ENCODE measurements around the gene KRT40. TPM values are rescaled to one million over a fixed set of nuclear protein-coding genes. Genes with fewer than 3 reads are reported as not detected.

KRT40 gene
- total and polyA plus RNA-seq, 2 donors (not counting 3 experiments of a cell fraction or from before 2014, with no cell fraction given): not detected

GRCh38 chr17:40931311-40931710 is 52.8 kb downstream of the KRT40 start:
- dilution Hi-C loops (cut with MboI; ENCODE audit: extremely low pct_ligation_motif_present, low sequenced_read_pairs): no loop called here
- H3K4me1 ChIP-seq (ENCODE audit: control insufficient read depth, extremely low read depth, insufficient read depth, low read length): no peaks in the 10 kb centered on the region
- H3K4me2 ChIP-seq (ENCODE audit: insufficient read depth, low read length): no peak overlapping the region
- H3K4me3 ChIP-seq (replicated peaks in 1 of 3; ENCODE audit: insufficient read depth in 1 of 3, low read depth in 1 of 3, low read length in 3 of 3): no peak overlapping the region
- H3K36me3 ChIP-seq (ENCODE audit: control insufficient read depth in 2 of 2, extremely low read depth in 1 of 2, insufficient read depth in 2 of 2, low read length in 2 of 2): no peaks in the 10 kb centered on the region
- no peaks in the 10 kb centered on the region for H3K9me3 ChIP-seq (replicated peaks; ENCODE audit: control insufficient read depth, insufficient read depth, low read length)
- H3K27ac ChIP-seq (ENCODE audit: insufficient read depth, low read depth, low read length): no peak overlapping the region
- H3K27me3 ChIP-seq (ENCODE audit: control insufficient read depth in 2 of 2, insufficient read depth in 2 of 2, low read length in 2 of 2): peaks cover 12 to 21% of the 10 kb centered on the region in 2 experiments
- no TSS peak for BruUV-seq (replicated peaks)
- H3K79me2 ChIP-seq (ENCODE audit: control insufficient read depth, insufficient read depth, low read length): no peaks in the 10 kb centered on the region
- CTCF ChIA-PET: interaction anchor here (0.7 kb wide), 1 partner anchor 391 kb away, joined by 3 read pairs; no protein-coding TSS in a partner anchor
- H3K9ac ChIP-seq (replicated peaks; ENCODE audit: extremely low read depth, insufficient read depth, low read length): no peak overlapping the region
- DNase-seq (ENCODE audit: low read depth, low spot score) (no peak), FAIRE-seq (no peak)
- TF ChIP-seq POLR2A (IDR thresholded peaks at IDR 0.05; ENCODE audit: low read depth, low read length) (no peak), POLR2AphosphoS5 (IDR thresholded peaks at IDR 0.05; ENCODE audit: insufficient read depth, low read depth, low read length) (no peak), CTCF (IDR thresholded peaks at IDR 0.05; ENCODE audit: extremely low read depth in 1 of 2, insufficient read depth in 1 of 2, low read depth in 1 of 2, low read length in 2 of 2) (no peak), EZH2 (IDR thresholded peaks at IDR 0.05; ENCODE audit: borderline replicate concordance, low read depth, low read length, severe bottlenecking) (no peak), GATA2 (IDR thresholded peaks at IDR 0.05; ENCODE audit: insufficient read depth, insufficient read length, low read depth, low read length) (no peak), FOS (IDR thresholded peaks at IDR 0.05; ENCODE audit: borderline replicate concordance, insufficient read depth, low read length) (no peak), MAX (IDR thresholded peaks at IDR 0.05; ENCODE audit: insufficient read depth, insufficient read length) (no peak), JUN (IDR thresholded peaks at IDR 0.05; ENCODE audit: borderline replicate concordance, insufficient read depth, insufficient read length, low read depth) (no peak), MYC (IDR thresholded peaks at IDR 0.05; ENCODE audit: low read depth, low read length) (no peak)
- H4K20me1 ChIP-seq (replicated peaks; ENCODE audit: control insufficient read depth, extremely low read depth, insufficient read depth, low read length): no peaks in the 10 kb centered on the region
- intact Hi-C loops (cut with micrococcal nuclease): no loop called here
- POLR2A ChIA-PET: interaction anchor here (0.6 kb wide), 1 partner anchor 355 kb away, joined by 3 read pairs; no protein-coding TSS in a partner anchor
- H2AFZ ChIP-seq (ENCODE audit: low read depth, low read length): no peak overlapping the region
- no peaks in the 10 kb centered on the region for H3K9me1 ChIP-seq (replicated peaks; ENCODE audit: control insufficient read depth, extremely low read depth, insufficient read depth, low read length)

Small RNA genes lying within 50 kb of the gene (small RNA-seq; reads per million reads assigned to genes)
- gene KRTAP3-4P (ENCODE audit: insufficient read depth, insufficient read length, low read depth, low replicate concordance): not detected

Other genes starting within 250 kb of the KRT40 start
Only the 30 nearest of the 35 such genes appear.
- not detected in 2 replicates for gene KRT27, start 201.8 kb downstream of the KRT40 start, total RNA-seq
- not detected in 2 replicates for gene KRT27, start 201.8 kb downstream of the KRT40 start, polyA plus RNA-seq
- not detected in 2 replicates for gene KRT28, start 184.4 kb downstream of the KRT40 start, total RNA-seq
- gene KRT28, start 184.4 kb downstream of the KRT40 start, polyA plus RNA-seq: not detected in 2 replicates
- 51.4 and 55.6 TPM in 2 replicates for gene KRT10, start 161.7 kb downstream of the KRT40 start, total RNA-seq
- 5.1 and 5.4 TPM in 2 replicates for gene KRT10, start 161.7 kb downstream of the KRT40 start, polyA plus RNA-seq
- gene KRT12, start 117.1 kb downstream of the KRT40 start, total RNA-seq: not detected in 2 replicates
- gene KRT12, start 117.1 kb downstream of the KRT40 start, polyA plus RNA-seq: not detected in 2 replicates
- gene KRT20, start 99.1 kb downstream of the KRT40 start, total RNA-seq: not detected in 2 replicates
- not detected in 2 replicates for gene KRT20, start 99.1 kb downstream of the KRT40 start, polyA plus RNA-seq
- gene KRT23, start 46.7 kb downstream of the KRT40 start, total RNA-seq: not detected in 2 replicates
- not detected in 2 replicates for gene KRT23, start 46.7 kb downstream of the KRT40 start, polyA plus RNA-seq
- gene KRT39, start 17.4 kb downstream of the KRT40 start, total RNA-seq: not detected in 2 replicates
- not detected in 2 replicates for gene KRT39, start 17.4 kb downstream of the KRT40 start, polyA plus RNA-seq
- not detected in 2 replicates for gene KRTAP3-3, start 9.8 kb upstream of the KRT40 start, total RNA-seq
- gene KRTAP3-3, start 9.8 kb upstream of the KRT40 start, polyA plus RNA-seq: not detected in 2 replicates
- gene KRTAP3-2, start 15.6 kb upstream of the KRT40 start, total RNA-seq: not detected in 2 replicates
- gene KRTAP3-2, start 15.6 kb upstream of the KRT40 start, polyA plus RNA-seq: not detected in 2 replicates
- gene KRTAP3-1, start 24.8 kb upstream of the KRT40 start, total RNA-seq: not detected in 2 replicates
- not detected in 2 replicates for gene KRTAP3-1, start 24.8 kb upstream of the KRT40 start, polyA plus RNA-seq
- not detected in 2 replicates for gene KRTAP1-5, start 42.9 kb upstream of the KRT40 start, total RNA-seq
- not detected in 2 replicates for gene KRTAP1-5, start 42.9 kb upstream of the KRT40 start, polyA plus RNA-seq
- gene KRTAP1-4, start 45.9 kb upstream of the KRT40 start, total RNA-seq: not detected in 2 replicates
- gene KRTAP1-4, start 45.9 kb upstream of the KRT40 start, polyA plus RNA-seq: not detected in 2 replicates
- not detected in 2 replicates for gene KRTAP1-3, start 50.5 kb upstream of the KRT40 start, total RNA-seq
- not detected in 2 replicates for gene KRTAP1-3, start 50.5 kb upstream of the KRT40 start, polyA plus RNA-seq
- not detected in 2 replicates for gene KRTAP1-1, start 57.1 kb upstream of the KRT40 start, total RNA-seq
- not detected in 2 replicates for gene KRTAP1-1, start 57.1 kb upstream of the KRT40 start, polyA plus RNA-seq
- gene KRTAP2-1, start 63.0 kb upstream of the KRT40 start, total RNA-seq: not detected in 2 replicates
- gene KRTAP2-1, start 63.0 kb upstream of the KRT40 start, polyA plus RNA-seq: not detected in 2 replicates
- not detected in 2 replicates for gene KRTAP2-2, start 70.9 kb upstream of the KRT40 start, total RNA-seq
- not detected in 2 replicates for gene KRTAP2-2, start 70.9 kb upstream of the KRT40 start, polyA plus RNA-seq
- gene KRTAP2-3, start 75.8 kb upstream of the KRT40 start, total RNA-seq: not detected in 2 replicates
- gene KRTAP2-3, start 75.8 kb upstream of the KRT40 start, polyA plus RNA-seq: not detected in 2 replicates
- gene KRTAP2-4, start 81.6 kb upstream of the KRT40 start, total RNA-seq: not detected in 2 replicates
- not detected in 2 replicates for gene KRTAP2-4, start 81.6 kb upstream of the KRT40 start, polyA plus RNA-seq
- gene KRTAP4-7, start 99.8 kb upstream of the KRT40 start, total RNA-seq: not detected in 2 replicates
- not detected in 2 replicates for gene KRTAP4-7, start 99.8 kb upstream of the KRT40 start, polyA plus RNA-seq
- not detected in 2 replicates for gene KRTAP4-8, start 113.8 kb upstream of the KRT40 start, total RNA-seq
- not detected in 2 replicates for gene KRTAP4-8, start 113.8 kb upstream of the KRT40 start, polyA plus RNA-seq
- not detected in 2 replicates for gene KRTAP4-16, start 117.9 kb upstream of the KRT40 start, total RNA-seq
- not detected in 2 replicates for gene KRTAP4-16, start 117.9 kb upstream of the KRT40 start, polyA plus RNA-seq
- gene KRTAP4-9, start 121.1 kb upstream of the KRT40 start, total RNA-seq: not detected in 2 replicates
- gene KRTAP4-9, start 121.1 kb upstream of the KRT40 start, polyA plus RNA-seq: not detected in 2 replicates
- not detected in 2 replicates for gene KRTAP4-11, start 134.0 kb upstream of the KRT40 start, total RNA-seq
- not detected in 2 replicates for gene KRTAP4-11, start 134.0 kb upstream of the KRT40 start, polyA plus RNA-seq
- not detected in 2 replicates for gene KRTAP4-12, start 139.9 kb upstream of the KRT40 start, total RNA-seq
- gene KRTAP4-12, start 139.9 kb upstream of the KRT40 start, polyA plus RNA-seq: not detected in 2 replicates
- not detected in 2 replicates for gene KRTAP4-6, start 156.2 kb upstream of the KRT40 start, total RNA-seq
- gene KRTAP4-6, start 156.2 kb upstream of the KRT40 start, polyA plus RNA-seq: not detected in 2 replicates
- not detected in 2 replicates for gene KRTAP4-5, start 165.5 kb upstream of the KRT40 start, total RNA-seq
- not detected in 2 replicates for gene KRTAP4-5, start 165.5 kb upstream of the KRT40 start, polyA plus RNA-seq
- gene KRTAP4-4, start 176.4 kb upstream of the KRT40 start, total RNA-seq: not detected in 2 replicates
- not detected in 2 replicates for gene KRTAP4-4, start 176.4 kb upstream of the KRT40 start, polyA plus RNA-seq
- gene KRTAP4-3, start 183.9 kb upstream of the KRT40 start, total RNA-seq: not detected in 2 replicates
- gene KRTAP4-3, start 183.9 kb upstream of the KRT40 start, polyA plus RNA-seq: not detected in 2 replicates
- gene KRTAP4-2, start 193.9 kb upstream of the KRT40 start, total RNA-seq: not detected in 2 replicates
- gene KRTAP4-2, start 193.9 kb upstream of the KRT40 start, polyA plus RNA-seq: not detected in 2 replicates
- not detected in 2 replicates for gene KRTAP4-1, start 200.6 kb upstream of the KRT40 start, total RNA-seq
- gene KRTAP4-1, start 200.6 kb upstream of the KRT40 start, polyA plus RNA-seq: not detected in 2 replicates